Rectal smooth muscle tissue (tissue), 1 donor: ENCODE results near the gene RHBDL1.

Source experiments
- H3K27ac ChIP-seq: one replicate; pipeline ENCODE4 v1.7.0; 2013; ENCODE audit warnings: low read depth, low read length, inconsistent platforms
- H3K27me3 ChIP-seq: one replicate; pipeline ENCODE4 v1.7.0; 2013; ENCODE audit warnings: low read length; ENCODE audit not compliant: control insufficient read depth, insufficient read depth
- H3K36me3 ChIP-seq: one replicate; pipeline ENCODE4 v1.7.0; 2013; ENCODE audit warnings: low read length; ENCODE audit not compliant: control insufficient read depth, insufficient read depth
- H3K4me1 ChIP-seq: one replicate; pipeline ENCODE4 v1.7.0; 2013; ENCODE audit warnings: low read length; ENCODE audit not compliant: control insufficient read depth, insufficient read depth
- H3K4me3 ChIP-seq: one replicate; pipeline ENCODE4 v1.7.0; 2013; ENCODE audit warnings: low read length
- H3K9ac ChIP-seq: one replicate; pipeline ENCODE4 v1.7.0; 2013; ENCODE audit warnings: low read length

Gene RHBDL1

GRCh38 chr16:675884-676564 lies 553 bp downstream of the RHBDL1 start:
- Histone ChIP-seq H3K36me3 (peaks cover 9% of the 10 kb centered on the region), H3K4me1 (peaks cover 8% of the 10 kb centered on the region), H3K27ac (no peak overlapping the region), H3K9ac (no peak overlapping the region), H3K4me3 (peak overlapping the region; percentile 48), H3K27me3 (no peaks in the 10 kb centered on the region)

- Histone ChIP-seq H3K4me1 (peaks cover 12% of the 10 kb centered on the region), H3K36me3 (peaks cover 10% of the 10 kb centered on the region), H3K27me3 (no peaks in the 10 kb centered on the region), H3K9ac (no peak overlapping the region), H3K27ac (no peak overlapping the region), H3K4me3 (peak overlapping the region; percentile 32)
These were observed 1.1 kb downstream of the RHBDL1 start for GRCh38 chr16:676565-676902.

- Histone ChIP-seq H3K4me1 (peaks cover 14% of the 10 kb centered on the region), H3K27me3 (no peaks in the 10 kb centered on the region), H3K36me3 (peaks cover 14% of the 10 kb centered on the region), H3K4me3 (no peak overlapping the region), H3K9ac (no peak overlapping the region), H3K27ac (no peak overlapping the region)
These were observed 1.4 kb downstream of the RHBDL1 start for GRCh38 chr16:676913-677312.

GRCh38 chr16:677316-678190 lies 2.1 kb downstream of the RHBDL1 start:
- H3K36me3 ChIP-seq = peaks cover 15% of the 10 kb centered on the region
- no peak overlapping the region for H3K4me3 ChIP-seq
- peaks cover 14% of the 10 kb centered on the region for H3K4me1 ChIP-seq
- H3K27ac ChIP-seq = no peak overlapping the region
- no peak overlapping the region for H3K9ac ChIP-seq
- no peaks in the 10 kb centered on the region for H3K27me3 ChIP-seq

GRCh38 chr16:678209-678857 lies 2.9 kb downstream of the RHBDL1 start:
- Histone ChIP-seq H3K27me3 (no peaks in the 10 kb centered on the region), H3K9ac (no peak overlapping the region), H3K4me3 (no peak overlapping the region), H3K4me1 (peaks cover 16% of the 10 kb centered on the region), H3K36me3 (peaks cover 15% of the 10 kb centered on the region), H3K27ac (no peak overlapping the region)

- Histone ChIP-seq H3K27ac (peak overlapping the region; percentile 70), H3K4me1 (peaks cover 19% of the 10 kb centered on the region), H3K27me3 (no peaks in the 10 kb centered on the region), H3K9ac (no peak overlapping the region), H3K4me3 (peak overlapping the region; percentile 77), H3K36me3 (peaks cover 15% of the 10 kb centered on the region)
These were observed 3.7 kb downstream of the RHBDL1 start for GRCh38 chr16:678858-679813.

- Histone ChIP-seq H3K27ac (peak within 1 kb of the TSS; percentile 82), H3K4me3 (peak within 1 kb of the TSS; percentile 77), H3K27me3 (no peaks in the 10 kb centered on the region), H3K9ac (peak within 1 kb of the TSS; percentile 75), H3K36me3 (peaks cover 15% of the 10 kb centered on the region), H3K4me1 (peaks cover 18% of the 10 kb centered on the region)
These were observed 4.5 kb downstream of the RHBDL1 start, which contains the start of gene STUB1 for GRCh38 chr16:679814-680624. STUB1 (plus strand) TSS chr16:680410; CDS start chr16:680526, 116 bp downstream.

- Histone ChIP-seq H3K9ac (peak overlapping the region; percentile 75), H3K4me1 (peaks cover 15% of the 10 kb centered on the region), H3K4me3 (peak overlapping the region; percentile 66), H3K27ac (peak overlapping the region; percentile 82), H3K36me3 (peaks cover 15% of the 10 kb centered on the region), H3K27me3 (no peaks in the 10 kb centered on the region)
These were observed 5.1 kb downstream of the RHBDL1 start for GRCh38 chr16:680625-680945.

- Histone ChIP-seq H3K9ac (peak overlapping the region; percentile 34), H3K4me3 (peak overlapping the region; percentile 66), H3K27ac (peak overlapping the region; percentile 82), H3K4me1 (peaks cover 15% of the 10 kb centered on the region), H3K36me3 (peaks cover 15% of the 10 kb centered on the region), H3K27me3 (no peaks in the 10 kb centered on the region)
These were observed 5.7 kb downstream of the RHBDL1 start for GRCh38 chr16:680967-681745.

- no peak overlapping the region for H3K9ac ChIP-seq
- peaks cover 15% of the 10 kb centered on the region for H3K36me3 ChIP-seq
- H3K27ac ChIP-seq = no peak overlapping the region
- no peaks in the 10 kb centered on the region for H3K27me3 ChIP-seq
- peak overlapping the region; percentile 66 for H3K4me3 ChIP-seq
- peaks cover 15% of the 10 kb centered on the region for H3K4me1 ChIP-seq
These were observed 6.4 kb downstream of the RHBDL1 start for GRCh38 chr16:681746-682427.
